Natural killer cell (primary cell): ENCODE data around the gene RYK. TPM values are rescaled to one million over a fixed set of nuclear protein-coding genes. Genes with fewer than 3 reads are reported as not detected.

Experiments
- ATAC-seq, 3 donors: fragments of 150-1000 bp in 2 of 3; fragments of 200-7000 bp in 1 of 3; cut with Tn5 transposase; 1 replicate in 1 of 3; 2 replicates in 2 of 3; pipeline ENCODE4 v1.10.0; 2021; ENCODE audit warnings: mild to moderate bottlenecking in 2 of 3, moderate library complexity in 2 of 3
- DNase-seq, 2 donors: peaks; one replicate each; pipeline versions ENCODE4 v3.0.0 to v3.0.0-alpha.2; 2013 to 2021; ENCODE audit warnings: mixed read lengths in 1 of 2
- H3K27ac ChIP-seq: one replicate; pipeline ENCODE4 v1.5.1; 2013; ENCODE audit warnings: mild to moderate bottlenecking, low read length
- H3K27me3 ChIP-seq: one replicate; pipeline ENCODE4 v1.6.1; 2013; ENCODE audit warnings: low read length; ENCODE audit not compliant: control insufficient read depth, insufficient read depth
- H3K36me3 ChIP-seq: one replicate; pipeline ENCODE4 v1.6.1; 2013; ENCODE audit warnings: low read length; ENCODE audit not compliant: control insufficient read depth, insufficient read depth
- H3K4me1 ChIP-seq: one replicate; pipeline ENCODE4 v1.6.1; 2013; ENCODE audit warnings: low read length; ENCODE audit not compliant: control insufficient read depth, insufficient read depth
- H3K4me3 ChIP-seq: one replicate; pipeline ENCODE4 v1.5.1; 2013; ENCODE audit warnings: low read length
- H3K9me3 ChIP-seq: one replicate; pipeline ENCODE4 v1.6.1; 2013; ENCODE audit warnings: low read length; ENCODE audit not compliant: control insufficient read depth, insufficient read depth
- H3K27ac Mint-ChIP-seq, 2 donors: one replicate each; pipeline ENCODE4 v1.8.0; 2022; ENCODE audit warnings: mild to moderate bottlenecking in 2 of 2, mixed read lengths in 2 of 2, moderate library complexity in 1 of 2
- H3K27me3 Mint-ChIP-seq, 2 donors: one replicate each; pipeline ENCODE4 v1.8.0; 2022; ENCODE audit warnings: low read depth in 2 of 2, mixed read lengths in 2 of 2
- H3K36me3 Mint-ChIP-seq: one replicate; pipeline ENCODE4 v1.8.0; 2022; ENCODE audit warnings: mixed read lengths
- H3K4me1 Mint-ChIP-seq, 2 donors: one replicate each; pipeline ENCODE4 v1.8.0; 2022; ENCODE audit warnings: mixed read lengths in 2 of 2
- H3K4me3 Mint-ChIP-seq: one replicate; pipeline ENCODE4 v1.8.0; 2022; ENCODE audit warnings: mild to moderate bottlenecking, moderate library complexity, mixed read lengths
- H3K9me3 Mint-ChIP-seq, 2 donors: one replicate each; pipeline ENCODE4 v1.8.0; 2022; ENCODE audit warnings: mixed read lengths in 2 of 2
- CTCF ChIP-seq: fragments of 200-600 bp; IDR thresholded peaks from one replicate; pipeline ENCODE4 v1.8.0; 2022; ENCODE audit warnings: antibody characterized with exemption
- WGBS: methylation state at CpG from one replicate; pipeline ENCODE4 v1.1.7; 2013; ENCODE audit warnings: missing lambda C conversion rate; ENCODE audit not compliant: insufficient coverage; 5-methylcytosine and 5-hydroxymethylcytosine counted together
- intact Hi-C: fragments of 100-400 bp; cut with micrococcal nuclease; formaldehyde crosslinking; loops from one replicate; pipeline ENCODE4 v1.14.2; 2022
- total RNA-seq, 4 donors: library from RNA; stranded (reverse); fragments of 120-200 nt in 1 of 4; gene quantifications; one replicate each; pipeline versions ENCODE4 v1.2.3 to v1.2.4, GENCODE V29; 2013 to 2022

The RYK gene
- total RNA-seq, 3 donors from 2014 or later (not counting 1 experiment from before 2014, with no cell fraction given): 56.7 to 69.5 (median 56.8) TPM

- H3K27me3 Mint-ChIP-seq: no peaks in the 10 kb centered on the region
- no peaks in the 10 kb centered on the region for H3K9me3 Mint-ChIP-seq
- no peaks in the 10 kb centered on the region for H3K27me3 ChIP-seq
- intact Hi-C loops: no loop called here
- no peaks in the 10 kb centered on the region for H3K9me3 ChIP-seq
- no peak for ATAC-seq
- no peak for TF ChIP-seq CTCF
- no peak overlapping the region for H3K27ac ChIP-seq
- no peaks in the 10 kb centered on the region for H3K36me3 Mint-ChIP-seq
- peaks cover 55 to 61% of the 10 kb centered on the region in 2 donors for H3K4me1 Mint-ChIP-seq
- peak overlapping the region in 1 of 2 donors; percentile 5 for H3K27ac Mint-ChIP-seq
- no peak for DNase-seq
- 85% methylated on average over 3 of the region's 3 CpGs for WGBS
- no peaks in the 10 kb centered on the region for H3K36me3 ChIP-seq
- no peak overlapping the region for H3K4me3 Mint-ChIP-seq
- peaks cover 9% of the 10 kb centered on the region for H3K4me1 ChIP-seq
- H3K4me3 ChIP-seq: no peak overlapping the region
These were observed 7.7 kb downstream of the RYK start for GRCh38 chr3:134242649-134243617.

GRCh38 chr3:134239538-134239937 lies 11.1 kb downstream of the RYK start:
- peaks cover 66 to 70% of the 10 kb centered on the region in 2 donors for H3K4me1 Mint-ChIP-seq
- no peak for TF ChIP-seq CTCF
- ATAC-seq: peak in 1 of 3 donors; percentile 47
- DNase-seq: no peak
- H3K9me3 Mint-ChIP-seq: no peaks in the 10 kb centered on the region
- Histone ChIP-seq H3K27ac (no peak overlapping the region), H3K4me1 (peaks cover 7% of the 10 kb centered on the region), H3K36me3 (no peaks in the 10 kb centered on the region), H3K9me3 (no peaks in the 10 kb centered on the region), H3K4me3 (no peak overlapping the region), H3K27me3 (no peaks in the 10 kb centered on the region)
- peak overlapping the region in 1 of 2 donors; percentile 48 for H3K27ac Mint-ChIP-seq
- 88% methylated on average over 1 of the region's 1 CpG for WGBS
- H3K27me3 Mint-ChIP-seq: no peaks in the 10 kb centered on the region
- intact Hi-C loops: no loop called here
- no peaks in the 10 kb centered on the region for H3K36me3 Mint-ChIP-seq
- no peak overlapping the region for H3K4me3 Mint-ChIP-seq

DNA sequence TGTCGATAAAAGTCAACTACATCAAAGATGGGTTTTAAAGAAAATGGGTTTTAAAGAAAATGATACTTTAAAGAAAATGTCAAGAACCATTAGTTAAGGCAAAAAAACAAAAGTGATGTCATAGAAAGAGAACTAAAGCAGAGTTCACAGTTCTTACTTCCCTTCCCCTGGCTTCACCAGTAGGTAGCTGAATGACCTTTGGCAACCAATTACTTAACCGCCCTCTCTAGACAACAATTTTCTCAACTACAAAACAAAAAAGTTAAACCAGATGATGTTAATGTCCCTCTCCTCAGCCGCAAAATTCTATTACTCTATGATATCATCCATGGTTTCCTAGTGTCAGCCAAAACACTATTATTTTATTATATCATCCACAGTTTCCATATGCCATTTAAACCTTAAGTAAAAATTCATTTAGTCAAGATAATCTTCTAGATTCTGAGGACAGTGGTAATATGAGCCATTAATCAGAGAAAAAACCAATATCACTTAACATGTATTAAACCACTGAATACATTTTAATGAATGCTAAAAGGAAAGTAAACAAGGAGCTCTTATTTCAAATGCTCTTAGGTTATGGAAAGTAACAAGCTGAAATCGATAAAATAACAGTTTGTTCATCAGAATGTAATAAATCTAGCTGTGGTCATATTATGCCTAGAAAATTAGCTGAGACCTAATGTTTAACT lies 13.1 kb downstream of the RYK start:
- no peak overlapping the region for H3K27ac ChIP-seq
- H3K4me1 ChIP-seq: peaks cover 3% of the 10 kb centered on the region

More for the DNA sequence above, 13.1 kb downstream of the RYK start:
- ATAC-seq (no peak), DNase-seq (no peak)
- Mint-ChIP-seq H3K36me3 (no peaks in the 10 kb centered on the region), H3K27ac (peak overlapping the region in 1 of 2 donors; percentile 13), H3K27me3 (no peaks in the 10 kb centered on the region), H3K4me1 (peaks cover 60 to 65% of the 10 kb centered on the region in 2 donors), H3K9me3 (no peaks in the 10 kb centered on the region), H3K4me3 (no peak overlapping the region)
- Histone ChIP-seq H3K27me3 (no peaks in the 10 kb centered on the region), H3K9me3 (no peaks in the 10 kb centered on the region), H3K4me3 (no peak overlapping the region), H3K36me3 (no peaks in the 10 kb centered on the region)
- no peak for TF ChIP-seq CTCF
- intact Hi-C loops: no loop called here
- 100% methylated on average over 4 of the region's 4 CpGs for WGBS
